Caco-2 (cell line): Measurements from ENCODE around the gene ZNF367. TPM values are rescaled to one million over a fixed set of nuclear protein-coding genes. Genes with fewer than 3 reads are reported as not detected.
A peak's percentile ranks its signal among the peaks of the same experiment; 100 is the strongest.

ENCODE experiments used
- BruUV-seq: library from RNA; stranded (reverse); fragments of 400-500 nt; replicated peaks from 2 replicates; lab custom pipeline; 2021; lab: Mats Ljungman, UMichigan
- CTCF ChIA-PET: fragments of 300-600 bp; sonication (Branson Sonifier 250); formaldehyde crosslinking; loops from one replicate; lab custom pipeline; 2022; ENCODE audit warnings: antibody characterized with exemption; lab: Charles Lee
- POLR2A ChIA-PET: fragments of 300-600 bp; sonication (Branson Sonifier 250); formaldehyde crosslinking; loops from one replicate; lab custom pipeline; 2022; ENCODE audit warnings: antibody characterized with exemption; lab: Charles Lee
- DNase-seq, 2 experiments: peaks; one replicate each; pipeline versions ENCODE4 v3.0.0 to v3.0.0-alpha.2; 2020 to 2022
- H3K27me3 ChIP-seq: replicated peaks from 2 replicates; pipeline ENCODE4 v1.6.0; 2011; ENCODE audit warnings: low read length; ENCODE audit not compliant: control insufficient read depth, insufficient read depth
- H3K36me3 ChIP-seq: 2 replicates; pipeline ENCODE4 v1.5.1; 2011; ENCODE audit warnings: low read length; ENCODE audit not compliant: control insufficient read depth, insufficient read depth
- H3K4me1 ChIP-seq: fragments of 250-450 bp; sonication (Bioruptor Pico); 2 replicates; pipeline ENCODE4 v1.5.1; 2020; ENCODE audit warnings: mild to moderate bottlenecking
- H3K4me3 ChIP-seq: 2 replicates; pipeline ENCODE4 v1.5.1; 2011; ENCODE audit warnings: low read depth, mild to moderate bottlenecking, control low read depth, low read length
- H3K9me3 ChIP-seq: fragments of 250-450 bp; sonication (Bioruptor Pico); 2 replicates; pipeline ENCODE4 v1.5.1; 2020; ENCODE audit warnings: mild to moderate bottlenecking, moderate library complexity
- H3K27ac Mint-ChIP-seq: one replicate; pipeline ENCODE4 v1.8.0; 2022; ENCODE audit warnings: mixed read lengths; ENCODE audit not compliant: unreplicated experiment
- H3K27me3 Mint-ChIP-seq: one replicate; pipeline ENCODE4 v1.8.0; 2022; ENCODE audit warnings: mixed read lengths; ENCODE audit not compliant: insufficient read depth, unreplicated experiment
- H3K36me3 Mint-ChIP-seq: one replicate; pipeline ENCODE4 v1.8.0; 2022; ENCODE audit warnings: mild to moderate bottlenecking, mixed read lengths; ENCODE audit not compliant: insufficient read depth, unreplicated experiment
- H3K4me1 Mint-ChIP-seq: one replicate; pipeline ENCODE4 v1.8.0; 2022; ENCODE audit warnings: low read depth, mixed read lengths; ENCODE audit not compliant: unreplicated experiment
- H3K4me3 Mint-ChIP-seq: one replicate; pipeline ENCODE4 v1.8.0; 2022; ENCODE audit warnings: mild to moderate bottlenecking, moderate library complexity, mixed read lengths; ENCODE audit not compliant: unreplicated experiment
- H3K9me3 Mint-ChIP-seq: one replicate; pipeline ENCODE4 v1.8.0; 2022; ENCODE audit warnings: mixed read lengths; ENCODE audit not compliant: unreplicated experiment
- CTCF ChIP-seq, 2 experiments: fragments of 200-600 bp in 1 of 2; IDR thresholded peaks; 1 replicate in 1 of 2; 2 replicates in 1 of 2; pipeline versions ENCODE4 v1.5.1 to v1.8.0; 2011 to 2022; ENCODE audit warnings: antibody characterized with exemption in 1 of 2, control low read depth in 1 of 2, inconsistent platforms in 1 of 2, low read depth in 1 of 2, low read length in 1 of 2, mild to moderate bottlenecking in 1 of 2, moderate library complexity in 1 of 2; ENCODE audit not compliant: insufficient read depth in 1 of 2, severe bottlenecking in 1 of 2, unreplicated experiment in 1 of 2
- intact Hi-C: fragments of 100-400 bp; cut with micrococcal nuclease; formaldehyde crosslinking; loops from one replicate; pipeline ENCODE4 v1.10.0; 2022; ENCODE audit not compliant: unreplicated experiment
- total RNA-seq: library from RNA; stranded (reverse); gene quantifications from 2 replicates; pipeline ENCODE4 v1.2.3, GENCODE V29; 2022

ZNF367 gene
- total RNA-seq, 1 experiment from 2014 or later = 10.0 TPM

DNA sequence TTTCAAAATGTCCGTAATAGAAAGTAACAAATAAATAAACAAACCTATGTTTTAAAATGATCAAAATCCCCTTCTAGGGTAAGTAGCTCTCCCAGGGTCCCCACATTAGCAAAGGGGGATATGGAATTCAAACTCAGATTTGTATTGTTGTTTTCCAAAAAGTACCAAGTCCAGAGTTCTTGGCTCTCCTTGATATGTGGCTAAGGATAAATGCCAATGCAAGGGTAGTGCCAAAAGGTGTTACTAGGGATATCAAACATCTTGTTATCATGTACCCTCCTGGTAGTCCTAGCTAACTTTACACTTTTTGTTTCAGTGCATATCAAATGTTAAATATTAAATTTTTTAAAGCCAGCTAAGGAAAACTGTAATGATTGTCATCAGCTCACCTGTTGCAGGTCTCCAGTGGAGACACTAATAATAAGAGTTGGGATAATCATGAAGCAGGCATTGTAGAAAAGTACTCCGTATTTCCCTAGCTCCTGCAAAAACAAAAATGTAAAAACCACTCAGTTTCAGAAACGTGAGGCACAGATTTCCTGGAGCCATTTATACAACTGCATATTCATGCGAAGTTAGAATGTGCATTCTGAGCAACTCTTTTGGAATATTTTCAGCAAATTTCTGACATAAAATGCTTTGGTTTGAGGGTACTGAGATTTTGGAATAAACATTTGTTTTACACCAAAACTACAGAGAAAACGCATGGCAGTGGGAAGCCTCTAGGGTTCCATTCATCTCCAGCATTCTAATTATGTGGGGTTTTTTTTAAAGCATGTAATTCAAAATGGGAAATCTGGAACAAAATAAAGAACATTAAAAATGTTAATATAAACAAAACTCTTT lies 74.4 kb downstream of the ZNF367 start:
- DNase-seq = no peak
- H3K36me3 ChIP-seq = peaks cover 5% of the 10 kb centered on the region
- H3K4me3 ChIP-seq = no peak overlapping the region
- Mint-ChIP-seq H3K9me3 (no peaks in the 10 kb centered on the region), H3K36me3 (peaks cover 46% of the 10 kb centered on the region), H3K4me3 (no peak overlapping the region), H3K4me1 (peaks cover 10% of the 10 kb centered on the region), H3K27ac (peak overlapping the region; percentile 28), H3K27me3 (no peaks in the 10 kb centered on the region)
- intact Hi-C loops = loop anchor here (1.0 kb wide), 1 partner anchor 34 kb away; no protein-coding TSS in a partner anchor
- ChIA-PET POLR2A (interaction anchor here (0.6 kb wide), 1 partner anchor 511 kb away, joined by 3 read pairs; no protein-coding TSS in a partner anchor), CTCF (interaction anchor here (1.0 kb wide), 1 partner anchor 16 kb away, joined by 5 read pairs; no protein-coding TSS in a partner anchor)
- BruUV-seq = TSS peak; percentile 25
- no peaks in the 10 kb centered on the region for H3K27me3 ChIP-seq
- no peaks in the 10 kb centered on the region for H3K9me3 ChIP-seq
- peaks cover 56% of the 10 kb centered on the region for H3K4me1 ChIP-seq
- TF ChIP-seq CTCF (IDR thresholded peaks at IDR 0.05; ENCODE audit: insufficient read depth in 1 of 2, low read depth in 1 of 2, low read length in 1 of 2, severe bottlenecking in 1 of 2, unreplicated experiment in 1 of 2) = no peak

DNA sequence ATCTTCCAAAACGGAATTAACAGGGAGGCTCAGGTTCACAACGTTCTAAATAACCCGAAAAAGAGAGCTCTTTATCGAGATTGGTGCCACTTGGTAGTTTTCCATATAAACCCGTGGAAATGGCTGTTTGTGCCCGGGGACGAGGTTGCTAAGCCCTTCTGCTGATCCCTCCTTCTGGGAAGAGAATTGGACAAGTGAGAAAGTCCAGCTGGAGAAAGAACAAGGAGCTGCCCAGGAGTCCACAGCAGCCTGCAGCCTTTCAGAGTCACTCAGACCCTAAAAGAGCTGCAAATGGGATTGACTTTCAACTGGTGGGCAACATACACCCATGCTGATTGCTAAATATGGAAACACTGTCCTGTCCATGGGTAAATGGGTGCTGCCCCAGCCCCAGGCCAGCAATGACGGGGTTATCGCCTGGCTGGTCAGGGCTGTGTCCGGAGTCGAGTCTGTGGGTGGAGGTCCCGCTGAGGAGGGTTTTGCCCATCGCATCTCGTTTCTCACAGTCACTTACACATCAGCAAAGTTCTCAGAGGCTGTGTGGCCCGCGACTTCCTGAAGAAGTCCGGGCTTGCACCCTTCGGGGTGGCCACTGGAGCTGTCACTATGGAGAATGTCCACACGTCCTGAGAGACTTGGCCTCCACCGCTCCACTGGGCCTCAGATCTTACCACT lies 75.5 kb downstream of the ZNF367 start:
- intact Hi-C loops = no loop called here
- H3K27ac Mint-ChIP-seq = peak overlapping the region; percentile 28
- no TSS peak for BruUV-seq

More for the DNA sequence above, 75.5 kb downstream of the ZNF367 start:
- peaks cover 60% of the 10 kb centered on the region for H3K4me1 ChIP-seq
- no peaks in the 10 kb centered on the region for H3K27me3 ChIP-seq
- H3K4me3 ChIP-seq = no peak overlapping the region
- no peaks in the 10 kb centered on the region for H3K27me3 Mint-ChIP-seq
- H3K9me3 ChIP-seq = no peaks in the 10 kb centered on the region
- no peak overlapping the region for H3K4me3 Mint-ChIP-seq
- peaks cover 38% of the 10 kb centered on the region for H3K36me3 Mint-ChIP-seq
- no peak for DNase-seq
- H3K36me3 ChIP-seq = peaks cover 3% of the 10 kb centered on the region
- no peak for TF ChIP-seq CTCF (IDR thresholded peaks at IDR 0.05; ENCODE audit: insufficient read depth in 1 of 2, low read depth in 1 of 2, low read length in 1 of 2, severe bottlenecking in 1 of 2, unreplicated experiment in 1 of 2)
- ChIA-PET POLR2A (no interaction called here), CTCF (no interaction called here)
- H3K4me1 Mint-ChIP-seq = peaks cover 10% of the 10 kb centered on the region
- H3K9me3 Mint-ChIP-seq = no peaks in the 10 kb centered on the region
